ENCODE data around the gene NFIB. TPM values are rescaled to one million over a fixed set of nuclear protein-coding genes. Genes with fewer than 3 reads are reported as not detected.

The NFIB gene
- total RNA-seq, 1 donor from 2014 or later: 124 TPM

DNA sequence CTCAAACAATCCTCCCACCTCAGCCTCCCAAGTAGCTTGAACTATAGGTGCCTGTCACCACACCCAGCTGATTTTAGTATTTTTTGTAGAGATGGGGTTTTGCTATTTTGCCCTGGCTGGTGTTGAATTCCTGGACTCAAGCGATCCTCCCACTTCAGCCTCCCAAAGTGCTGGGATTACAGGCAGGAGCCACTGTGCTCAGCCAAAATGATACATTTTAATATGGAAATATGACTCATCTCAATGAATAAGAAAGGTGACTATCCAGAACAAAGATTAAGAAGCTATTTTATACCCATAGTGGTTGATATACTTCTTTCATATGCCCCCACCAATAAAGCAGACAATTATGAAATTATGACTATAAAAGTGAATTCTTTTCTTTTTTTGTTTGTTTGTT lies 166.2 kb downstream of the NFIB start:
- no peak for DNase-seq

DNA sequence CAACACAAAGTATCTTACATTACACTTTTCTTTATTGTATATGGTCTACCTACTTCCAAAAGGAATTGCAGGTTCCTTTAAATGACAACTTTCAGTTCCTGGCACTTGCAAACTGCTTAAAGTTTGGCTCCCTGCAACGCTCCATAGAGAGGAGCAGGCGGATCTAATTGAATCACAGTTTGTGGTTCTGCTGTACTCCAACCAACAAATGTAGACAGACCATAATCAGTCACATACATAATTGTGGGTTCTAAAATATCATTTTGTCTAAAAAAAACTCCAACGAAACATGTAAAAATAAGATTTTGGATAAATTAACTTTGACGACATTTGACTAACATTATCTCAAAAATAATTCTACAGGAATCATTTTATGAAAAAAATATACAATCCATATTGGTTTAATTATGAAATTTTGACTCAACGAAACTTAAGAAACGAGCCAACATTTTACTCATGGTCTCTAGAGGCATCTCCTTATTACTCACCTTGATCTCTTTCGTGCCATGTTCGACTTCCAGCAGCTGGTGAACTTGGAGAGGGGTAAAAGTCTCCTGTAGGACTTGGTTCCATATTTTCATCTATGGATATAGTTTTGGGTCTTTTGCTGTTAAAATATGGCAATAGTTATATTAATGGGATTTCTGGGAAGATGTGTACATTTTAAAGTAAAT lies 167.6 kb downstream of the NFIB start:
- no peak for DNase-seq

DNA sequence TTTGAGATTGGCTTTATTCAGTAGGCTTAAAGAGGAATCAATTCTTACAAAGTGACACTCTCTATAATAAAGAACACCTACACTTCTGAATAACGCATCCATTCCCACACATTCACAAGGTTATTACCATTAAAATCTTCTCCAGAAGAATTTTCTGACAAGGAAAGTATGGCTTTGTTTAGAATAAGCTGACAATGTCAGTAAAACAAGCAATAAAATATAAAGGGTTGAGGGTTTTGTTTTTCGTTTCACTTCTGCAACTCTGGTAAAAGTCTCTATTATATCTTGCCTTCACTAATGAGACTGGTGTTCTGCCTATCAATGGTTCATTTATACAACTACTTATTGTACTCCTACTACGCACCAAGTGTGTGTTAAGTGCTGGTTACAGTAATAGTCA lies 169.7 kb downstream of the NFIB start:
- no peak for DNase-seq

DNA sequence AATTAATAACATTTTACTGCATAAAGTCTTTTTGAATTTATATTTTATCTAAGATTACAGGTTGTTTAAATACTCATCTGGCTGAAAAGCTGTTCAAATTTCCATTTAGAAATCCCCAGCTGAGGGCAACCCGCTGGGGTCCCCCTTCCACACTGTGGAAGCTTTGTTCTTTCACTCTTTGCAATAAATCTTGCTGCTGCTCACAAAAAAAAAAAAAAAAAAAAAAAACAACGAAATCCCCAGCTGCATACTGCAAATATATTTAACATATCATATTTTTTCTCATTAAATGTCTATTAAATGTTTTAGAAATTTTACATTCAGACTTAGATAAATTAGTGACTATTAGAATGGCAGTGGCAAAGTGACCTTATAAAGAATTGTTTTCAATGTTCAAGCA lies 172.2 kb downstream of the NFIB start:
- no peak for DNase-seq

DNA sequence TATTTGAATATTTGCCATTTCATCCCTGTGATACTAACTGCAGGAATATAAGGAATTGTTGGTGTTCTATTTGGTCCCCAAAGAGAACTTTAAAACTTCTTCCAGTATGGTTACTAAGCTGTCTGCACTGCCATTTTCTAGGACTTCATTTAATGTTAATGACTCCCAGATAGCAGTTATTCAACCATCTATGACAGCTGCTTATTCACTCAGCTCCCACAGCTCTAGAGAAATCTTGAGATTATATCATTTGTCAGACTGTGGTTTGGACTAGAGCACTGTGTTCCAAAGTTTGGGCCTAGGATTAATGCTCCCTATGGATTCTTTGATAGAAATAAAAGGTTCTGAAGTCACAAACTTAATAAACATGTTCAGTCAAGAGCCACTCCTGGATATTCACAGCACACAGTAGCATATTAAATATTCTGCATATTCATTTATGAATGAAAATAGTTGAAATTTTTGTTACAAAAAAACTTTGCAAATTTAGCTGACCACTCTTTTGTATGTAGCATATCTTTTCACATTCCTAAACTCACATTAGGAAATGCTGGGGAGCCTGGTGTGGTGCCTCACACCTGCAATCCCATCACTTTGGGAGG lies 173.7 kb downstream of the NFIB start:
- no peak for DNase-seq

DNA sequence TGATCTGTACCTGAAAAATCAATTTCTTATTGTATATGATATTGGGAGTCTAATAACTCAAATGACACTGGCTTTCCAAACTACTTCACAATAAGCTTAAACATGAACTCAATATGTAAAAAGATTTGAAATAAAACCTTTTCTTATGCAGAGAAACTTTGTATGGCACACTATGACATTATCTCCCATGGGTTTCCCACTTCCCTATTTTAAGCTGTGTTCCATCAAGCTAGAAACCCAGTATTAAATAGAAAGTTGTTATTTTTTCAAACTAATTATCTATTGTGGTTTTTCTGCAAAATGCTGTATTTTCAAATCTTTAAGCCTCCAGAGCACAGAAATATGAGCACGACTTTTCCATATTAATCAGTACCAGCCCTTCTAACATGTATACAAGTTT lies 174.7 kb downstream of the NFIB start:
- DNase-seq: no peak

DNA sequence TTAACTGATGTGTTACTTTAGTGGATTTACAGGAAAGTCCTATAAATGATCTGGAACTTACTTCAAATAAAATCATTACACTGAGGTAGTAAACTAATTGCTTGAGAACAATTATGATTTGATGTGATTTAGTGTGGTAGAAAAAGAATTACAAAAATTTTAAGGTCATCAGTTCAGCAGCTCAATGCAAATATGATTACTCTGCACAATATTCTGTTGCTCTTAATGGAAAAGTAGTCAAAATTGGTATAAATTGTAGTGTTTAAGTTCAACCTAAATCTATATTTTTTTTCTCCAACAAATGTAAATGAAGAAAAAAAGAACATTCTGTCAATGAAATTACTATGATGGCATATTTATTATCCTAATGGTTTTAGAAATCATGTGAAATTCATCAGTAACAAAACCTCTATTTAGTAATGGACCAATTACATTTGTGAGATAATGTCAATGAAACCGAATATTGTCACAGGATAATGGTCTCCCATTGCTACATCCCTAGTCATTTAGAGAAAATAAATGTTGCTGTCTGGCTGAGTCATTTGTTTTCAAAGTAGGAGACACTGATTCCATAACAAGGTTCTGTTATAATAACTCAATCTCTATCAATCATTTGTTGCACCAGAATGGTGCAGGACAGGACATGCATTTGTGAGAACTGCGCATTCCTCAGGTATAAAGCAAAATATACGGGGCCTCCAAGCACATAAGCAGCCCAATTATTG lies 177.1 kb downstream of the NFIB start:
- no peak for DNase-seq

DNA sequence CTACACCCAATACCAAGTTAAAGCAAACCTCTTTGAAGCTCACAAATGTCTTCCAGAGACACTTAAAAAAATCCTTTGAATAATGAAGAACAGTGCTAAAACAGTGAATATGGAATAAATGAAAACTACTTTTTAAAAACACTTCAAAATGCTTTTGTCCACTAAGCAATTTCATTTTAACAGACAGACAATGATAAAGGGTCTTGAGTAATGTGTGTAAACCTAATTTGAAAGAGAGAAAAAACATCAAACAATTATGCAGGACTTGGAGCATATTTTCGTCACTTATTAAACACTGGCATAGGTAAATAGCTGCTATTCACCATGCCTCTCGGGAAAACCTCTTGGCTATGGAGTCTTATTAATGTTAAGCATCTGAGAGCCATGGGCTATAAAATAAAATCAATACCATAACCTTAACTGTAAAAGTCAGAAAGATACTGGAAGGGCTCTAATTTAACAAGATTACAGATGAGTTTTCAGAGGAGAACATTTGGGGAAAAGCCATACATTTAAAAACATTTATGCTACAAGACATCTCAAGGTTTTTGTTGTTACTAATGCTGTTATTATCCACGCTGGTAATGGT lies 177.8 kb downstream of the NFIB start:
- DNase-seq: no peak

DNA sequence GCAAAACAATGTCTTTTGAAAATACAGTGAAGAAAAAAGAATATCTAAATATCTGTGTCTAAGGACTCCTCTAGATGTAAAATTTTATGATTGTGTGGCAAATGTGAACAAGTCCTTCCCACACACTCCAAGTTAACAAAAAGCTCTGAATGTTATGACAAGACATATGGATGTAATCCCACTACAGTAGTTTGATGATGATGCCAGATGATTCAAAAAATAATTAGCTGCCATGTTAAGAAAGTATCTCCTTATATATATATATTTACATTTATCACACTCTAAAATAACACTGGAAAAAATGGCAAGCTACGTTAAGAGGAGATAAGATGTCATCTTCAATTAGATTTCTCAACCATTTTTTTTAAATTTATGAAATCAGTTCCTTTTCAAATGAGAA lies 178.5 kb downstream of the NFIB start:
- no peak for DNase-seq

DNA sequence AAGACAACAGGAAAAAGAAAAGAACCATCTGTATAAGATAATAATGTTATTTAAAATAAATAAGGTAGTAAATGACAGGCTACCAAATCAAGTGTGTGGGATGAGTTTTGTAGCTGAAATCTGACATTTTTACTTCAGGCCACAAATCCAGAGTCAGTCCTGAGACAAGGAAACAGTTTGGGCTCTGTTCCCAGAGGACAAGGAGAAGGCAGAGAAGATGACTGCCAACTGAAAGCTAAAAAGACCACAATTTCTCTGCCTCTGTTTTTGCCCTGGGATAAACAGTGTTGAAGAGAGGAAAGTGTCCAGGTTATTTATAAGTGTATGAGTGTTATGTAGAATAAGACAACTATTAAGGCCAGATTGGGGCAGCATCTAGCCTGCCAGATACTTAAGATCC lies 180.5 kb downstream of the NFIB start:
- no peak for DNase-seq

DNA sequence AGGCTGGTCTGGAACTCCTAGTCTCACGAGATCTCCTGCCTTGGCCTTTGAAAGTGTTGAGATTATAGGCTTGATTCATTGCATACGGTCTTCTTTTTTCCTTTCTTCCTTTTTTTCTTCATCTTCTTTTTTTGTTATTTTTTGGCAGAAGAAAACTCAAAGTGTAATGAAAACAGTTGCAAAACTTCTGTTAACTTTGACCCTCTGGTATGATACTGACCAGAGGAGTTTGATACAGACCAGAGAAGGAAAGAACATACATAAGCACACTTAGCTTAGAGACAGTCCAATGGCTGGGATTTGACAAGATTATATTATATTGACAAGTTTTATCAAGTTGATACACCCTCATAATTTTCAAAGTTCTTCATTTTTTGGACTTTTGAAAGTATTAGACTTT lies 181.2 kb downstream of the NFIB start:
- no peak for DNase-seq

DNA sequence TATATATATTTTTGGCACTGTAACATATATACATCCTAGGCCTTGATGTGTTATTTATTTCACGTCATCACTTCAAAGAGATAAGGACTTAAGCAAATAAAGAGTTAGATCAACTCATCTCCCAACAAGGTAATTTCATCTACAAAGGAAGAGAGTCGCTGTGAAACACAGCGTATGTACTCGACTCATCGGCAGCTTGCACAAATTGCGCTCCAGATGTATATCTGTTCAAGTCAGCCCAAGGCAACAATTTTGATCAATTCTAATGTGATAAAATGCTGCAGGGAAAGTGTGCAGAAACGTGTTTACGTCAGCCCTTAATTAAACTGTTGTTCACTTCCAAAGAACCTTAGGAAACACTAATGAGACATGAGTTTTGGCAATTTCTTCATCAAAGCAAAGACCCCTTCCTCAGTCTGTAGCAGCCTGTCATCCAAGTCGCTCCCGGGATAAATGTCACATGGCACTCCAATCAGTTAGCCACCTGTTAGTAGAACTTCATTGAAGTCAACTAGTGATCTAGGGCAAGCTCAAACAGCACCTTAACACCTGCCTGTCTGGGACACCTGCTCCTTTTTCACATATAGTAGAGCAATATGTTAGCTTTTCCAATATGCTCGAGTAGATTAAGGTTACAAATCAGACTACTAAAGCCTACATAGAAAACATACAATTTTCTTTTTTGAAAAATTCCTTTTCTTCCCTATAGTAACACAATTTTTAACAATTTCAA lies 182.4 kb downstream of the NFIB start:
- DNase-seq: no peak

DNA sequence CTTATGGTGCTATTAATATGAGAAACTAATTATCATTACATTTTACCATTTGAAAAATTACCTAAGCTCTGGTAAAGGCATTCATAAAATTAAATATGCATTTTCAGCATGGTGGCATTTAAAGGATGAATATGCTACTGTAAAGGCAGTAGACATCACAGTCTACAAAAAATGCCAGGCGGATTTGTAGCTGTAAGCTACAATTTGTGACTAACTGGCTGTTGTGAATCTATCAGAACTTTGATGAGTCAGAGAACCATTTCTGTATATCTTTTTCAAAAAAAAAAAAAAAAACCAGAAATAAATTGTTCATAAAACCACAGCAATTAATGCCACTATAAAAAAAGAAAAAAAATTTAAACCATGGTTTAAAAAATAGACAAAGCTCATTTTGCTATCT lies 186.3 kb downstream of the NFIB start:
- no peak for DNase-seq

DNA sequence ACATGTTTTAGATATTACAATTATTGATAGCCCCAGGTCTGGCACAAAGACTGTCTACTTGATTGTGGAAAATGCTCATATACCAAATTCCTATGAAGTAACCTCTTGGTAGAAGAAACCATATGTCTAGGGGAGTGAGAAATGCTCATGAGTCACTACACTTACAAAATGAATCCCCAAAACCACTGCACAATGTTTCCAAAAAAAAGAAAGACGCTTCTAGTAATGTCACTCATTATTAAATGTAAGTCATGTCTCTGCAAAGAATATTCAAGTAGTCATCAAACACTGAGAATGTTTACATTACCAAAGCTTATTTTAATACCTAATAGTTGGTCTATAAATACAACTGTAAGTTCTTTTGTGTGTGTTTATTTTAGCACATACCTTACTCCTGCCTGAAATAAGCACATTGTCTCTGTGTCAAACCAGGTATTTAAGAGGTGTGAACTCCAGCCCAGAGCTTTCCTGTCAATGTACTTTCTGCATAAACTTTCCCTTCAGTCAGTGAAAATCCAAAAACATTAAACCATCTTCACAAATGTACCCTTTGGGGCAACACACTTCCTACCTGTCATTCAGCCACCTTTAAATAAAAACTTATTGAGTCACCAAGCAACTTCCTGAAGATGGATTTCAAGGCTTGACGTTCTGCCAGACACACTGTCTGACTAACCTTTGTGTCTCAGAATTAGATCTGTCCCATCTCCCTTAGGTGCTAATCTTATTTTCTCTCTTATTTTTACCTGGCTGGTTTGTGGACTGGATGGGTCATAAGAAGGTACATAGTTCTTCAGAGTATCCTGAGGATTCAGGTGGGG lies 194.0 kb downstream of the NFIB start:
- DNase-seq: no peak

DNA sequence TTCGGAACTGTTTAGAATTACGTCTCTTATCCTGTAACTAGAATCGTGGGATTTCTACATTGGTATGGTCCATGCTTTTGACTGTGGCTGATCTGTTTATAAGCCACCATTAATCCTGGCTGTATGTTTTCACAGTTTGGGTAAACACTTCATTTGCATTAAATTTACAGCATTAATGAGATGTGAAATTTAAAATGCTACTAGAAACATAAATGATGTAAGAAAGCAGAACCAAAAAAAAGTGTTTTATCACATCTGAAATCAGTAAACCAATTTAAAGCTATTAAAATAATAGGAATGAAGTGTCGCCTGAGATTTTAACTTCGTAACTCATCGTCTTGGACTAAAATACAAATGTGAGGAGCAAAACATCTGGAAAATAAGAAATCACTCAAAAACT lies 201.7 kb downstream of the NFIB start:
- DNase-seq: no peak

DNA sequence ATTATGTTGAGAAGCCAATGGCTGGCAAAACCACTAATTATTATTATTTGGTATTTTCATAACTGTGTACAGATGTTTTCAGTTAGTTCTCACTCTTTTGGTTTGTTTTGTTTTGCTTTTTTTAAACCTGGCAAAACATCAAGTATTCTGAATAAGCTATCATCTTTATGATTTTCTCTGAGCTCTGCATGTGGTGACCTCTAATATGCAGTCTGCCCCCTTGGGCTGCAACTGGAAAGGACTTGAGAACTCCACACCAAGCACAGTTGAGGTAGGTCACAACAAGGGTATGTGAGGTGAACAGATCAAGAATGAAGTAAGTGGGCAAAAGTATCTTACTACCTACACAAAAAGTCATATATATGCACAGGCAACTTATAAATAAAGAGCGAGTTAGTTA lies 202.2 kb downstream of the NFIB start:
- DNase-seq: no peak

DNA sequence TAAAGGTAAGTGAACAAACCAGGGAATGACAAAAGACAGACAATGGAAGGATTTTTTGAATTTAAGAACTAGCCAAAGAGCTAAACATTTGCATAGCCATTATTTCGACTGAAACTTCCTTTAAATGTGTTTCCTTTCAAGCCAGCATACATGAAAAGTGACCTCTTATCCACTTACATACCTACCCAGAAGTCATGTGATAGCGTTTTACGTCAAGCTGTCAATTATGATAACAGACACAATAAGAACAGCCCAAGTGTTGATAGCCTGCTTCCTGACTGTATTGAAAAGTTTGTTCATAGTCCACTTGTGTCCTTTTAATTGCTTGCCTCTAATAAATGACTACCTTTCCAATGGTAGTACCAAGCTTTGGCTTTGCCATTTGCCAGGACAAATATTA lies 206.0 kb downstream of the NFIB start:
- DNase-seq: no peak

DNA sequence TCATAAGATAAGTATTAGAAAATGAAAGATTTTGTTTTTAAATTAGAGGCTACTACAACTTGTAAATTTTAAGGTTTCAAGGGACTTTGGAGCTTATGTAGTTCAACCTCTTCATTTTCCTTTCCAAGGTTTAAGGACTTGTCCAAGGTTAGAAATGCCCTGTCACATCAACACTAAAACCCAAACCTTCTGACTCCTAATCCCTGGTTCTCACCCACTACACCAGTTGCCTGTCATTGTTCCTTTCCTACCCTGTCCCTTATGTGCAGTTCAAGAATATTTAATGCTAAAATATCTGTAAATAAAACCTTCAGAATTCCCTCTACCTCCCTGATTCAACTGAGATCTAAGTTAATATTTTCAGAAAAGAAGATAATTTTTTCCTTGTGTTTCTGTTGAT lies 206.4 kb downstream of the NFIB start:
- DNase-seq: no peak

DNA sequence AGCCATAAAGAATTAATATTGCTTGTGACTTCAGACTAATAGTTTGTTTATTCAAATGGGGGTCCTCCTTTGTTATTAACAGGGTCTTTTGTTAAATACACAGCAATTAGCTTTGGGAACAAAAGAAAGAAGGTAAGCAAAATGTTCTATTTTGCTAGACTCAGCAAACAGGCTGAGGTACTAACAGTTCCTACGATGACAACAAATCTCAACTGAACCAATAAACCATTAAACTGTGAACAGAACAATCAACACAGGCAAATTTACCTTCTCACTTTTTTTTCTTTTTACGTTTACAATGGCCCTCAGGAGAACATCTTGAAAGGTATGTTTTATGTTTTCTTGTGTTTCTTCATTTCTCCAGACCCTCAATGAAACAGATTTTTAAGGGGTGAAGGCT lies 207.2 kb downstream of the NFIB start:
- DNase-seq: no peak

DNA sequence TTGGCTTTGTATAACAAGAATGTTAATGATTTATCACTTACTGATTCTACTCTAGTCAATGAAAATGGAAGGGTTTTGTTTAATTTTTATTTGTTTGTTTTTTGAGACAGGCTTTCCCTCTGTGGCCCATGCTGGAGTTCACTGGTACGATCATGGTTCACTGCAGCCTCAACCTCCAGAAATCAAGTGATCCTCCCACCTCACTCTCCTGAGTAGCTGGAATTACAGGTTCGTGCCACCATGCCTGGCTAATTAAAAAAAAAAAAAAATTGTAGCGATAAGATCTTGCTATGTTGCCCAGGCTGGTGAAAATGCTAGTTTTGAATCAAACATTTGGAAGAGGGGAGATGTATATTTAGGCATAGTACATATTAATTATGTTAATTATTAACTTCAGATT lies 209.4 kb downstream of the NFIB start:
- no peak for DNase-seq

DNA sequence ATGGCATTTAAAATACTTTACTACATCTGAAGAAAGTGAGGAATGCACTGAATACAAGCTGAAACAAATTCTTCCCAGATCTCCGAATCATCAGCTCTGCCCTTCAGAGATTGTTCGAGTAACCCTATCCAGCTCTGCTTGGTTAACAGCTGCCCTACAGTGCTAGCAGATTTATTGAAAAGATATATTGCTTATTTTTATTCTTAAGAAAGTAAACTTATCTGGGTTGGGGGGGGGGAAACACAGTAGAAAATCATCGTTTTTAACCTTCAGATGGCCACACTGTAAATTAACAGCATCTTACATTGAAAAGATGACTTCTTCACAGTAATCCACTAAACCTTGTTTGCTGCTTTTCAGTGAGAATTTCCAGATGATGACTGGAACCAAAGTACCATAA lies 210.8 kb downstream of the NFIB start:
- peak; percentile 17 for DNase-seq

DNA sequence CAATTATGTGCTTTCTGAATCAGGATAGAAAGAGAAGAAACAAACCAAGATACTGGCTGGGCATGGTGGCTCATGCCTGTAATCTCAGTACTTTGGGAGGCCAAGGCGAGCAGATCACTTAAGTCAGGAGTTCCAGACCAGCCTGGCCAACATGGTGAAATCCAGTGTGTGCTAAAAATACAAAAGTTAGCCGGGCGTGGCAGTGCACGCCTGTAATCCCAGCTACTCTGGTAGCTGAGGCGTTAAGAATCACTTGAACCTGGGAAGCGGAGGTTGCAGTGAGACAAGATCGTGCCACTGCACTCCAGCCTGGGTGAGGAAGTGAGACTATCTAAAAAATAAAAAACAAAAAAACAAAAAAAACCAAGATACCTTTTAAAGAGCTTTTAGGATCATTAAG lies 214.2 kb downstream of the NFIB start:
- no peak for DNase-seq

All from skin of body (tissue), 2 donors.